ENCODE measurements around the gene AGPAT3. TPM values are rescaled to one million over a fixed set of nuclear protein-coding genes. Genes with fewer than 3 reads are reported as not detected.

AGPAT3 gene
- total RNA-seq, 1 donor from 2014 or later = 7.8 TPM

- no peaks in the 10 kb centered on the region for H3K79me2 ChIP-seq (ENCODE audit: low read depth)
- no peak overlapping the region for H3K4me3 ChIP-seq
- H3K4me2 ChIP-seq = no peak overlapping the region
- Mint-ChIP-seq H3K9me3 (no peaks in the 10 kb centered on the region), H3K27ac (no peak overlapping the region), H3K4me3 (no peak overlapping the region), H3K27me3 (ENCODE audit: insufficient read depth, low read depth) (peaks cover 8% of the 10 kb centered on the region), H3K36me3 (no peaks in the 10 kb centered on the region), H3K4me1 (peaks cover 39% of the 10 kb centered on the region)
- no peak overlapping the region for H3K27ac ChIP-seq
- no peak overlapping the region for H3K9ac ChIP-seq
- H3K9me3 ChIP-seq (ENCODE audit: low read depth) = no peaks in the 10 kb centered on the region
- TF ChIP-seq EZH2 (IDR thresholded peaks at IDR 0.05) (no peak), CTCF (IDR thresholded peaks at IDR 0.05) (no peak), EZH2phosphoT487 (IDR thresholded peaks at IDR 0.05) (no peak)
- H4K20me1 ChIP-seq (ENCODE audit: low read depth) = no peaks in the 10 kb centered on the region
- H3K27me3 ChIP-seq = no peaks in the 10 kb centered on the region
- H3F3A ChIP-seq (ENCODE audit: low read depth) = peaks cover 5% of the 10 kb centered on the region
- peaks cover 6% of the 10 kb centered on the region for H3K4me1 ChIP-seq
- no peak overlapping the region for H2AFZ ChIP-seq (replicated peaks)
- H3K36me3 ChIP-seq = no peaks in the 10 kb centered on the region
- no peak for DNase-seq (ENCODE audit: low spot score)
Observed at GRCh38 chr21:43936247-43936967, 71.4 kb downstream of the AGPAT3 start.

- peaks cover 5% of the 10 kb centered on the region for H3K27me3 Mint-ChIP-seq (ENCODE audit: insufficient read depth, low read depth)
- no peaks in the 10 kb centered on the region for H3K36me3 Mint-ChIP-seq
- H3F3A ChIP-seq (ENCODE audit: low read depth) = peaks cover 5% of the 10 kb centered on the region
- no peaks in the 10 kb centered on the region for H3K27me3 ChIP-seq
- no peak overlapping the region for H3K4me3 ChIP-seq
- DNase-seq (ENCODE audit: low spot score) = no peak
- H3K9me3 ChIP-seq (ENCODE audit: low read depth) = no peaks in the 10 kb centered on the region
- no peak overlapping the region for H3K27ac Mint-ChIP-seq
- no peaks in the 10 kb centered on the region for H3K36me3 ChIP-seq
- no peak overlapping the region for H3K9ac ChIP-seq
- H4K20me1 ChIP-seq (ENCODE audit: low read depth) = no peaks in the 10 kb centered on the region
- peaks cover 6% of the 10 kb centered on the region for H3K4me1 ChIP-seq
- no peaks in the 10 kb centered on the region for H3K79me2 ChIP-seq (ENCODE audit: low read depth)
- no peak overlapping the region for H2AFZ ChIP-seq (replicated peaks)
- TF ChIP-seq CTCF (IDR thresholded peaks at IDR 0.05) (no peak), EZH2 (IDR thresholded peaks at IDR 0.05) (no peak), EZH2phosphoT487 (IDR thresholded peaks at IDR 0.05) (no peak)
- H3K4me3 Mint-ChIP-seq = no peak overlapping the region
- H3K27ac ChIP-seq = no peak overlapping the region
- no peaks in the 10 kb centered on the region for H3K9me3 Mint-ChIP-seq
- H3K4me1 Mint-ChIP-seq = peaks cover 34% of the 10 kb centered on the region
- H3K4me2 ChIP-seq = no peak overlapping the region
Observed at GRCh38 chr21:43937051-43937832, 72.2 kb downstream of the AGPAT3 start.

- Histone ChIP-seq H3K27ac (no peak overlapping the region), H4K20me1 (ENCODE audit: low read depth) (no peaks in the 10 kb centered on the region), H3K9me3 (ENCODE audit: low read depth) (no peaks in the 10 kb centered on the region), H3K36me3 (no peaks in the 10 kb centered on the region), H3K4me3 (no peak overlapping the region), H3K27me3 (no peaks in the 10 kb centered on the region), H3K9ac (no peak overlapping the region), H2AFZ (replicated peaks) (no peak overlapping the region), H3K4me2 (no peak overlapping the region), H3F3A (ENCODE audit: low read depth) (peaks cover 5% of the 10 kb centered on the region), H3K79me2 (ENCODE audit: low read depth) (no peaks in the 10 kb centered on the region), H3K4me1 (peaks cover 6% of the 10 kb centered on the region)
- no peaks in the 10 kb centered on the region for H3K36me3 Mint-ChIP-seq
- peaks cover 2% of the 10 kb centered on the region for H3K27me3 Mint-ChIP-seq (ENCODE audit: insufficient read depth, low read depth)
- H3K27ac Mint-ChIP-seq = peak overlapping the region; percentile 12
- TF ChIP-seq CTCF (IDR thresholded peaks at IDR 0.05) (no peak), EZH2phosphoT487 (IDR thresholded peaks at IDR 0.05) (no peak), EZH2 (IDR thresholded peaks at IDR 0.05) (no peak)
- peaks cover 32% of the 10 kb centered on the region for H3K4me1 Mint-ChIP-seq
- H3K4me3 Mint-ChIP-seq = no peak overlapping the region
- DNase-seq (ENCODE audit: low spot score) = no peak
- H3K9me3 Mint-ChIP-seq = no peaks in the 10 kb centered on the region
Observed at GRCh38 chr21:43937891-43938309, 72.9 kb downstream of the AGPAT3 start.
